ENCODE measurements around the gene SAMMSON.

- no peak for TF ChIP-seq CTCF (conservative IDR thresholded peaks at IDR 0.05; ENCODE audit: low read depth in 2 of 2)
- TF ChIP-seq, protein P1, sequence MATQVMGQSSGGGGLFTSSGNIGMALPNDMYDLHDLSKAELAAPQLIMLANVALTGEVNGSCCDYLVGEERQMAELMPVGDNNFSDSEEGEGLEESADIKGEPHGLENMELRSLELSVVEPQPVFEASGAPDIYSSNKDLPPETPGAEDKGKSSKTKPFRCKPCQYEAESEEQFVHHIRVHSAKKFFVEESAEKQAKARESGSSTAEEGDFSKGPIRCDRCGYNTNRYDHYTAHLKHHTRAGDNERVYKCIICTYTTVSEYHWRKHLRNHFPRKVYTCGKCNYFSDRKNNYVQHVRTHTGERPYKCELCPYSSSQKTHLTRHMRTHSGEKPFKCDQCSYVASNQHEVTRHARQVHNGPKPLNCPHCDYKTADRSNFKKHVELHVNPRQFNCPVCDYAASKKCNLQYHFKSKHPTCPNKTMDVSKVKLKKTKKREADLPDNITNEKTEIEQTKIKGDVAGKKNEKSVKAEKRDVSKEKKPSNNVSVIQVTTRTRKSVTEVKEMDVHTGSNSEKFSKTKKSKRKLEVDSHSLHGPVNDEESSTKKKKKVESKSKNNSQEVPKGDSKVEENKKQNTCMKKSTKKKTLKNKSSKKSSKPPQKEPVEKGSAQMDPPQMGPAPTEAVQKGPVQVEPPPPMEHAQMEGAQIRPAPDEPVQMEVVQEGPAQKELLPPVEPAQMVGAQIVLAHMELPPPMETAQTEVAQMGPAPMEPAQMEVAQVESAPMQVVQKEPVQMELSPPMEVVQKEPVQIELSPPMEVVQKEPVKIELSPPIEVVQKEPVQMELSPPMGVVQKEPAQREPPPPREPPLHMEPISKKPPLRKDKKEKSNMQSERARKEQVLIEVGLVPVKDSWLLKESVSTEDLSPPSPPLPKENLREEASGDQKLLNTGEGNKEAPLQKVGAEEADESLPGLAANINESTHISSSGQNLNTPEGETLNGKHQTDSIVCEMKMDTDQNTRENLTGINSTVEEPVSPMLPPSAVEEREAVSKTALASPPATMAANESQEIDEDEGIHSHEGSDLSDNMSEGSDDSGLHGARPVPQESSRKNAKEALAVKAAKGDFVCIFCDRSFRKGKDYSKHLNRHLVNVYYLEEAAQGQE (IDR thresholded peaks at IDR 0.05; ENCODE audit: unreplicated experiment), result no peak
- no peak for TF ChIP-seq POLR2AphosphoS5 (IDR thresholded peaks at IDR 0.05; ENCODE audit: low read depth)
- no peak for TF ChIP-seq EZH2 (IDR thresholded peaks at IDR 0.05; ENCODE audit: low read depth, unreplicated experiment)
- no peak for TF ChIP-seq STAT1 (IDR thresholded peaks at IDR 0.05; ENCODE audit: unreplicated experiment)
- no peak for TF ChIP-seq CREB1 (CRISPR knock-in tag; IDR thresholded peaks at IDR 0.05; ENCODE audit: low read depth)
- TF ChIP-seq EZH2phosphoT487 (IDR thresholded peaks at IDR 0.05; ENCODE audit: unreplicated experiment), result no peak
- TF ChIP-seq, protein P2, sequence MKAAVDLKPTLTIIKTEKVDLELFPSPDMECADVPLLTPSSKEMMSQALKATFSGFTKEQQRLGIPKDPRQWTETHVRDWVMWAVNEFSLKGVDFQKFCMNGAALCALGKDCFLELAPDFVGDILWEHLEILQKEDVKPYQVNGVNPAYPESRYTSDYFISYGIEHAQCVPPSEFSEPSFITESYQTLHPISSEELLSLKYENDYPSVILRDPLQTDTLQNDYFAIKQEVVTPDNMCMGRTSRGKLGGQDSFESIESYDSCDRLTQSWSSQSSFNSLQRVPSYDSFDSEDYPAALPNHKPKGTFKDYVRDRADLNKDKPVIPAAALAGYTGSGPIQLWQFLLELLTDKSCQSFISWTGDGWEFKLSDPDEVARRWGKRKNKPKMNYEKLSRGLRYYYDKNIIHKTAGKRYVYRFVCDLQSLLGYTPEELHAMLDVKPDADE (IDR thresholded peaks at IDR 0.05), result no peak
- TF ChIP-seq ZNF331 (CRISPR knock-in tag; IDR thresholded peaks at IDR 0.05; ENCODE audit: low read depth), result no peak
- no peak for TF ChIP-seq JUNB (IDR thresholded peaks at IDR 0.05; ENCODE audit: unreplicated experiment)
- no peak for TF ChIP-seq NANOG (IDR thresholded peaks at IDR 0.05; ENCODE audit: borderline replicate concordance)
- no peak for TF ChIP-seq ZNF462 (CRISPR knock-in tag; IDR thresholded peaks at IDR 0.05)
- TF ChIP-seq ZNF114 (CRISPR knock-in tag; IDR thresholded peaks at IDR 0.05), result 0 out of 2 replicates have a peak, but pooled peaks have one; percentile 46
These were observed at the start of gene SAMMSON for GRCh38 chr3:69999140-70000027.

Measured in GM23338 (cell line).